Naive B cell (primary cell): Measurements from ENCODE around the gene CD300C. TPM values are rescaled to one million over a fixed set of nuclear protein-coding genes. Genes with fewer than 3 reads are reported as not detected.
A peak's percentile ranks its signal among the peaks of the same experiment; 100 is the strongest.
"Not testable (repeated sequence)": the region's sequence is repeated elsewhere in the genome, so short reads cannot be mapped to it uniquely, and the experiment has no call there.

Source experiments
- ATAC-seq, 2 donors: fragments of 150-1000 bp; cut with Tn5 transposase; 2 replicates each; pipeline ENCODE4 v1.10.0; 2021; ENCODE audit warnings: low read depth in 2 of 2, mild to moderate bottlenecking in 2 of 2, moderate library complexity in 2 of 2
- DNase-seq: peaks from one replicate; pipeline ENCODE4 v3.0.0; 2022
- H3K27ac Mint-ChIP-seq, 6 donors: one replicate each; pipeline ENCODE4 v1.8.0; 2020 to 2022; ENCODE audit warnings: mild to moderate bottlenecking in 6 of 6, mixed read lengths in 6 of 6, moderate library complexity in 5 of 6, inconsistent platforms in 2 of 6
- H3K27me3 Mint-ChIP-seq, 3 donors: one replicate each; pipeline ENCODE4 v1.8.0; 2021 to 2022; ENCODE audit warnings: mixed read lengths in 3 of 3, mild to moderate bottlenecking in 1 of 3
- H3K36me3 Mint-ChIP-seq, 2 donors: one replicate each; pipeline ENCODE4 v1.8.0; 2020 to 2022; ENCODE audit warnings: mixed read lengths in 2 of 2, inconsistent platforms in 1 of 2, mild to moderate bottlenecking in 1 of 2
- H3K4me1 Mint-ChIP-seq, 3 donors: one replicate each; pipeline ENCODE4 v1.8.0; 2020 to 2022; ENCODE audit warnings: mixed read lengths in 3 of 3, inconsistent platforms in 1 of 3, mild to moderate bottlenecking in 1 of 3, moderate library complexity in 1 of 3
- H3K4me3 Mint-ChIP-seq, 8 donors: one replicate each; pipeline ENCODE4 v1.8.0; 2020 to 2022; ENCODE audit warnings: mild to moderate bottlenecking in 8 of 8, mixed read lengths in 8 of 8, moderate library complexity in 8 of 8, inconsistent platforms in 2 of 8
- H3K9me3 Mint-ChIP-seq, 7 donors: one replicate each; pipeline ENCODE4 v1.8.0; 2020 to 2022; ENCODE audit warnings: mixed read lengths in 7 of 7, mild to moderate bottlenecking in 5 of 7, inconsistent platforms in 2 of 7, moderate library complexity in 1 of 7
- polyA plus RNA-seq, 6 donors: library from polyadenylated mRNA; unstranded; fragments of 300-500 nt; fragmentation: Illumina TruSeq; gene quantifications; one replicate each; pipeline ENCODE4 v1.2.3, GENCODE V29; 2021; ENCODE audit warnings: low read depth in 6 of 6

Gene CD300C
- polyA plus RNA-seq, result 1 to 10 TPM in 1 of 6 donors, under 1 TPM in 4, not detected in 1; 0.20 to 1.5 (median 0.25) TPM

DNA sequence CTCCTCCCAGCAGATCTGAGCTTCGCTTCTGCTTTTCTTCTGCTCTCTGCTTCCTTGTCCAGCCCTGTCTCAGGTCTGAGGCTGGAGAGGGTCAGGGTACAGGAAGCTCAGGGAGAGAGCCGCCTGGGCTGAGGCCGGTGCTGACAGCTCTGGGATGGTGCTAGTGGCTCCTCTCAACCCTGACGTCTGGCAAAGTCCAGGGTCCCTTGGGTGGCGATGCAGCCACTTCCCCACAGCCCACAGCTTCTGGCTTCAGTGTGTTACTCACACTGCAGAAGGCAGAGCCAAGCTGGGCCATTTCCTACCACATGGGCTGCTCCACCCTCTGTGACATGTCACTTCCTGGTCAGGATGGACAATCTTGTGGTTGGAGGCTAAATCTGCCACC is at the start of gene CD300C:
Gene CD300C, minus strand, starts transcription at position 273 of the 388 bp plus-strand sequence. CDS start 333 bp downstream, outside the sequence.
- Mint-ChIP-seq H3K27ac (peak within 1 kb of the TSS in 3 of 6 donors; percentile 12 to 42 (median 19)), H3K4me3 (peak within 1 kb of the TSS in 1 of 8 donors; percentile 61)
- no peak for ATAC-seq

DNA sequence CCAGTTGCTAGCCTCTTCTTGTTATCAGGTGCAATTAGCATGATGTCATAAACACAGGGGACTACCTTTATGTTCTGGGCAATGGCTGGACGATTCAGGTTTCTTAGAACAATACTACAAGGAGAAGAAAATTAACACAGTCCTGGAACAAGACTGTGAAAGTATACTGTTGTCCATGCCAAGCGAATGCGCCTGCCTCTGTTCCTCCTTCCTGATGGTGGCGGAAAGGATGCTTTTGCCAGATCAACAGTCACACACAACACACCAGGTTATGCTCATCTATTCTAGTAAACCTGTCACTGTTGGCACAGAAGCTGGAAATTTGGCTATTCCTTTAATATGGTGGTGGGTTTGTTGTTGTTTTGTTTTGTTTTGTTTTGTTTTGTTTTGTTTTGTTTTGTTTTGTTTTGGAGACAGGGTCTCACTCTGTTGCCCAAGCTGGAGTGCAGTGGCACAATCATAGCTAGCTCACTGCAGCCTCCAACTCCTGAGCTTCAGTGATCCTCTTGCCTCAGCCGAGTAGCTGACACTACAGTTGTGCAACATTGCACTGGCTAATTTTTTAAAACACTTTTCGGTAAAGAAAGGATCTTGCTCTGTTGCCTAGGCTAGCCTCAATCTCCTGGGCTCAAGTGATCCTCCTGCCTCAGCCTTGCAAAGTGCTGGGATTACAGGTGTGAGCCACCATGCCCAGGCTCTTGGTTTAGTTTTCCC is 49.3 kb upstream of the CD300C start:
- ATAC-seq (no peak), DNase-seq (no peak)
- H3K4me3 Mint-ChIP-seq, result no peak overlapping the region
- H3K36me3 Mint-ChIP-seq, result no peaks in the 10 kb centered on the region
- H3K4me1 Mint-ChIP-seq, result peaks cover 34 to 43% (median 36%) of the 10 kb centered on the region in 3 donors
- peaks cover 9 to 35% (median 21%) of the 10 kb centered on the region in 3 donors for H3K27me3 Mint-ChIP-seq
- H3K9me3 Mint-ChIP-seq, result peaks cover 0 to 4% (median 2%) of the 10 kb centered on the region in 7 donors
- H3K27ac Mint-ChIP-seq, result no peak overlapping the region

More for the DNA sequence above, at the start of gene CD300C:
- no peak for DNase-seq
- peaks cover 8 to 15% (median 13%) of the 10 kb centered on the region in 3 donors for H3K4me1 Mint-ChIP-seq
- no peaks in the 10 kb centered on the region for H3K9me3 Mint-ChIP-seq
- H3K36me3 Mint-ChIP-seq, result no peaks in the 10 kb centered on the region
- H3K27me3 Mint-ChIP-seq, result peaks cover 8 to 38% (median 15%) of the 10 kb centered on the region in 3 donors

DNA sequence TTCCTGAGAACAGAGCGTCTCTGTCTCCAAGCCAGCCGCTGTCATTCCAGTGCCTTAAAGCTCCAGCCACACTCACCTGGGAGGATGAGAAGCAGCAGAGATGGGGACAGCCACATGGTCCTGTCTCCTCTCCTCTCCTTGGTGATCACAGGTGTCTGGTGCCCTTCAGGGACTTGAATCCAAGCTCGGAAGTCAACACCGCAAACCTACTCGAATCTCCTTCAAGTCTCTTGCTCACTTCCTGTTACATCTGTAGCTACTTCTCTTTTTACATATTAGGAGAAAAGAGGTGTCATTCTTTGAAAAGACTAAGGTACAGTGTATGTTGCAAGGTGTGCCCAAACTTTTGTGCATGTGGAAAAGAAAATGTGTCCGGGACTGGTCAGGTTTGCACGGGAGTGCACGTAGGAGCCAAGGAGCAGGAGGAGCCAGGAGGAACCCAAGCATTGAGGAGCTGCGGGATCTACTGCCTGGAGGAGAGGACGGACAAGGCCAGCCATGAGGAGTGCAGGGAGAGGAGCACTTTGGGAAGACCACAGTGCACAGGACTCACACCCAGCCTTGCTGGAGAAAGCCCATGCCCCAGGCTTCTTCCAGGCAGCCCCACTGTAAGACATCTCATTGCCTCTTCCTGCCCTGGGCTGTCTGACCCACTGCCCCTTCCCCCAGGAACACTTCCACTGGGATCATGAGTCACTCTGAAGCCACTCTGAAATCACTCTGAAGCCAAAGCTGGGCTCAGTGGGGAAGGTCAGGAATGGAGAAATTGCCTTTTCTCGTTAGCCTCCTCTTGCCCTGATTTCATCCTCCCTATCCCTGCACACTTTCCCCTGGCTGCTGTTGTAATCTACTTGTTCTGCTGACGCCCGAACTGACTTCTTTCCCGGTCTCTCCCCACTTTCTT is 46.4 kb upstream of the CD300C start, which contains the start of gene CD300LD:
Gene CD300LD, minus strand, starts transcription at position 197 of the 904 bp plus-strand sequence. Its CDS starts 81 bp downstream, at position 116.
- H3K36me3 Mint-ChIP-seq, result no peaks in the 10 kb centered on the region
- ATAC-seq (peak; percentile 80 to 98), DNase-seq (peak; percentile 43)
- H3K4me3 Mint-ChIP-seq, result peak within 1 kb of the TSS in 6 of 8 donors; percentile 13 to 70 (median 45)
- H3K4me1 Mint-ChIP-seq, result peaks cover 15 to 18% (median 15%) of the 10 kb centered on the region in 3 donors
- H3K27ac Mint-ChIP-seq, result peak within 1 kb of the TSS in 3 of 6 donors; percentile 10 to 97 (median 87)
- H3K9me3 Mint-ChIP-seq, result peaks cover 0 to 4% (median 2%) of the 10 kb centered on the region in 7 donors
- H3K27me3 Mint-ChIP-seq, result peaks cover 13 to 41% (median 35%) of the 10 kb centered on the region in 3 donors

DNA sequence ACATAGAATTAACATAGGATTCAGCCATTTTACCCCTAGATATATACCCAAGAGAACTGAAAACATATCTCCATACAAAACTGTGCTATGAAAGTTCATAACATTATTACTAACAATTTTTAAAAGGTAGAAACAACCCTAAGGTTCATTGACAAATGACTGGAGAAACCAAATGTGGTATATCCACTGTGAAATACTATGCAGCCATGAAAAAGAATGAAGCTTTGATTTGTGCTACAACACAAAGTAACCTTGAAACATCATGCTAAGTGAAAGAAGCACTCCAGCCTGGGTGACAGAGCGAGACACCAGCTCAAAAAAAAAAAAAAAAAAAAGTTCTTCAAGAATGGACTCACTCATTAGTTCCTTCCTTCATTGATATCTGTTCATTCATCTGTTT is 45.6 kb upstream of the CD300C start:
- no peak overlapping the region for H3K4me3 Mint-ChIP-seq
- no peaks in the 10 kb centered on the region for H3K36me3 Mint-ChIP-seq
- DNase-seq, result no peak
- peaks cover 0 to 4% (median 0%) of the 10 kb centered on the region in 7 donors for H3K9me3 Mint-ChIP-seq
- H3K4me1 Mint-ChIP-seq, result peaks cover 15 to 18% (median 15%) of the 10 kb centered on the region in 3 donors
- H3K27me3 Mint-ChIP-seq, result peaks cover 13 to 41% (median 36%) of the 10 kb centered on the region in 3 donors
- no peak for ATAC-seq
- peak overlapping the region in 3 of 6 donors; percentile 10 to 97 (median 87) for H3K27ac Mint-ChIP-seq

DNA sequence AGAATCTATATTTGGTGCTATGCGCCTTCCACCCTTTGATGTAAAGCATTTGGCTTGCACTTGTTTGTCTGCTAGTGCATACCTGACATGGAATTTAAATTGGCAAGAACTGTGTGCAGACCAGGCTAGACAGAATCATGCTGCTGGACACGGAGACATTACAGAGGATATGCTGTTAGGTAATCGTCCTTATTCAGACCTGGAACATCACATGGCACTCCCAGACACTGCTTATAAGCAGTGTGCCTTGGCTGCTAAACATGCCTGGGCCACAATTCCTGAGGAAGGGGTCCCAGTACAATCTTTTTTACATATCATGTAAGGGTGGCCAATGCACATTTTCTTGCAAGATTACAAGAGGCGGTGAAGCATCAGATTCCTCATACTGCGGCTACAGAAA is 39.8 kb upstream of the CD300C start:
- peaks cover 0 to 9% (median 1%) of the 10 kb centered on the region in 7 donors for H3K9me3 Mint-ChIP-seq

DNA sequence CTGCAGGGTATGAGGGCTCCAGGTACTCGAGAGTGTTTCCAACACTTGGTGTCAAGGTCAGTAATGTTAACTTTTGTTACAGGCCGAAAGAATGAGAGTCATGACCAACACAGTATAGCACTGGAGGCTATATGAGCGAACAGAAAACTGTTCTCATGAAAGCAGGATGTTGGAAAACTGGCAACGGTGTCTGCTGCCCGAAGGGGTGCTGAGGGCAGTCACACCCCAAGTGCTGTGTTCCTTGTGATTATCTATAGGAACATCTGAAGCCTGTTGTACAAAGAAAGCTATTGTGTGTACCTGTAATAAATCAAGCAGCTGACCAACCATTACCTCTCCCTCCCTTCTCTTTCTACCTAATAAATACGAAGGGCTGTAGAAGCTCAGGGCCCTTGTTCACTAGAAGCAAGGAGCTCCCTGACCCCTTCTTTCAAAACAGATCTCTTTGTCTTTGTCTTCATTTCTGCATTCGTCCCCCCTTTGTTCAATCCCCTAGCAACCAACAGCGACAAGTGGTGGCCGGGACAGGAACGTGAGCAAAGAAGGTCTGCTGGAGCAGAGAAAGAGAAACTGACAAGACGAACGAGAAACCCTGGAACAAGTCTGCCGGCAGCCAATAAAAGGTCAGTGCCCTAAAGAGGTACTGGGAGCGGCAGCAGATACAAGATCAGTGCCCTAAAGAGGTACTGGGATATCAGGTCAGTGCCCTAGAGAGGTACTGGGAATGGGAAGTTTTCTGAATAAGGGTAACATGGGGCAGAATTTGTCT is 38.6 kb upstream of the CD300C start:
- DNase-seq (no peak), ATAC-seq (no peak)
- Mint-ChIP-seq H3K4me1 (peaks cover 4 to 10% (median 6%) of the 10 kb centered on the region in 3 donors), H3K27me3 (peaks cover 11 to 36% (median 29%) of the 10 kb centered on the region in 3 donors), H3K9me3 (peaks cover 0 to 9% (median 1%) of the 10 kb centered on the region in 7 donors), H3K27ac (no peak overlapping the region), H3K4me3 (no peak overlapping the region), H3K36me3 (no peaks in the 10 kb centered on the region)

More for the DNA sequence above, 39.8 kb upstream of the CD300C start:
- no peaks in the 10 kb centered on the region for H3K4me1 Mint-ChIP-seq
- H3K27me3 Mint-ChIP-seq, result peaks cover 11 to 45% (median 39%) of the 10 kb centered on the region in 3 donors
- H3K4me3 Mint-ChIP-seq, result no peak overlapping the region
- no peak overlapping the region for H3K27ac Mint-ChIP-seq
- DNase-seq (no peak), ATAC-seq (no peak)
- H3K36me3 Mint-ChIP-seq, result no peaks in the 10 kb centered on the region

DNA sequence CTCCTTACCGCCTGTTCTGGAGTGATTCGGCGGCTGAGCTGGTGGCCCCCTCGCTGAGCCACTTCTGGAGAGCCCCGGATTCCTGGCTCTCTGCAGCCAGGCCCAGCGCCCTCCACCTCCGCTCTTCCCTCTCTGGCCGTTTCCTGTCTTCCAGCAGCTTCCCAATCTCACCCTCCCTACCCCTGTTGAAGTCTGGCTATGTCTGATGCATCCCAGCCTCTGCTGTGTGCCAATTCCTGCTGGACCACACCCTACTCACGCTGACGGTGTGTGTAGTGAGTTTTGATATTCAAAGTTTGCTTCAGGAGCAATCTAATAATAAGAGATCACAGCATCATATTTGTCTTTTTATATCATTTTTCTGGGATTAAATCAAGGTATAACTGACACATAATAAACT is 36.7 kb upstream of the CD300C start:
- Mint-ChIP-seq H3K36me3 (no peaks in the 10 kb centered on the region), H3K4me1 (peaks cover 6 to 13% (median 10%) of the 10 kb centered on the region in 3 donors), H3K27me3 (peaks cover 11 to 33% (median 26%) of the 10 kb centered on the region in 3 donors), H3K9me3 (peaks cover 0 to 9% (median 1%) of the 10 kb centered on the region in 7 donors), H3K4me3 (no peak overlapping the region), H3K27ac (peak overlapping the region in 1 of 6 donors; percentile 44)
- no peak for DNase-seq
- no peak for ATAC-seq

DNA sequence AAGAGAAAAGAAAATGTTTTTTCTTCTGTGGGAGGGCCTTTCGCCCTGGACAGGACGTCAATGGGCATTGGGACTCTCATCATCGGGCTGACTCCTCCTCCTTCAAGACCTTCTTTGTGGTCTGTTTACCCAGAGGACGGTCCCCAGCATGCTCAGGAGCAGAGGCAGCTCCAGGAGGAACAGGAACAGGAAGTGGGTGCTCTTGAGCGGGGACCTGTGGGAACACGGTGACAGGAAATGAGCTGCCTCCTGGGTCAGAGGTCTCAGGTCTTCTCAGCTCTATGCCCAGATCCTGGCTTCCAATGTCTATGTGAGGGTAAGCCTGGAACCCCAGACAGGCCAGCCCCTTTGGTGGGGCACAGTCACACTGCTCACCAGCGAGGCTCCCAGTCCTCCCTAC is 34.0 kb upstream of the CD300C start:
- DNase-seq, result no peak
- peaks cover 6 to 18% (median 10%) of the 10 kb centered on the region in 3 donors for H3K4me1 Mint-ChIP-seq
- no peak for ATAC-seq
- H3K4me3 Mint-ChIP-seq, result no peak overlapping the region
- peaks cover 0 to 4% (median 0%) of the 10 kb centered on the region in 7 donors for H3K9me3 Mint-ChIP-seq
- H3K27me3 Mint-ChIP-seq, result peaks cover 11 to 48% (median 32%) of the 10 kb centered on the region in 3 donors
- H3K36me3 Mint-ChIP-seq, result no peaks in the 10 kb centered on the region
- H3K27ac Mint-ChIP-seq, result no peak overlapping the region

DNA sequence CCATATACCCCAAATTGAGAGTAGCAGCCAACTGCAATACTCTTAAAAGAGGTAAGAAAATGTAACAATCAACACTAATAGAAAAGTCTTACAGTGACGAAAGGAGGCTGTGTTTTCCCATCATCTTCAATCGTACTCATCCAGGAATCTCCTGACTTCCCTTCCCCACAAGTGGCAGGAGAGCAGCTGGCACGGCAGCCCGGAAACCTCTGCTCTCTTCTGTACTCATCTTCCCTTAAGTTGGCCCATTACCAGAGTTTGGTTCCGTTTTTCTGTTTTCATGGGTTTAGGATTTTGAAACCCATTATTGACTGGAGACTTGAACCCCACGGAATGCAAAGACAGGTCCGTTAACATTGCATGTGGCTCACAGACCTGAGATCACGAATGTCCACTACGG is 33.1 kb upstream of the CD300C start:
- Mint-ChIP-seq H3K27me3 (peaks cover 11 to 46% (median 34%) of the 10 kb centered on the region in 3 donors), H3K4me3 (no peak overlapping the region), H3K36me3 (no peaks in the 10 kb centered on the region), H3K4me1 (peaks cover 6 to 18% (median 10%) of the 10 kb centered on the region in 3 donors), H3K27ac (peak overlapping the region in 1 of 6 donors; percentile 25), H3K9me3 (peaks cover 0 to 2% (median 0%) of the 10 kb centered on the region in 7 donors)
- no peak for DNase-seq
- no peak for ATAC-seq

DNA sequence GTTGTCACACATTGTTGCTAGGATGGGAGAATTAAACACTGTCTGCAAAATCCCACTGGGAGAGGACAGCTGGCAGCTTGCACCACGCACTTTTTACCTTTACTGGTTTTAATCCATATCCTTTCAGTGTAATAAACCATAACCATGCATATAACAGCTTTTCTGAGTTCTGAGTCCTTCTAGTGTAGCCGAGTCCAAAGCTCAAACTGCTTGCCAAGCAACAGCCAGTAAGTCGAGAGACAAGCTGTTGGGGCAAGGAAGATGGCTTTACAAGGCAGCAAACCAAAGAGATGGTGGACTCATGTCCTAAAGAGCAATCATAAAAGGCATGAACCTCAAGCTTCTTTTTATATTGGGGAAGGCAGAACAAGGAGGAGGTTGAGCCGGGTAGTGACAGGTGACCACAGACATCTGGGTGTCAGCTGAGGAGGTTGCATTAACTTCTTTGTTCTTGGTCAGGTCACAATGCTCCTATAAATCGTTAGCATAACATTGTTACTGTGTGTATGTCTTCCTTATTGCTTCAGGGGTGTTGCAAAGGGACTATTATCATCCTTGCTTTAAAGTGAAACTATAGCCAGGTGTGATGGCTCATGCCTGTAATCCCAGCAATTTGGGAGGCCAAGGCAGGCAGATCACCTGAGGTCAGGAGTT is 28.7 kb upstream of the CD300C start:
- H3K4me3 Mint-ChIP-seq, result no peak overlapping the region

DNA sequence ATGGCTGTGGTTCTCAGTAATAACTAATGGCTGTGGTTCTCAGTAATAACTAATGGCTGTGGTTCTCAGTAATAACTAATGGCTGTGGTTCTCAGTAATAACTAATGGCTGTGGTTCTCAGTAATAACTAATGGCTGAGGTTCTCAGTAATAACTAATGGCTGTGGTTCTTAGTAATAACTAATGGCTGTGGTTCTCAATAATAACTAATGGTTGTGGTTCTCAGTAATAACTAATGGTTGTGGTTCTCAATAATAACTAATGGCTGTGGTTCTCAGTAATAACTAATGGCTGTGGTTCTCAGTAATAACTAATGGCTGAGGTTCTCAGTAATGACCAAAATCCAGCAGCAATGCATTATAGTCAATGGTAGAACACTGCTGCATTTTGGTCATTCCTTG is 27.7 kb upstream of the CD300C start:
- Mint-ChIP-seq H3K4me1 (peaks cover 7 to 16% (median 8%) of the 10 kb centered on the region in 3 donors), H3K27me3 (peaks cover 23 to 60% (median 50%) of the 10 kb centered on the region in 3 donors)
- H3K27ac Mint-ChIP-seq, DNase-seq, H3K36me3 Mint-ChIP-seq, ATAC-seq, H3K9me3 Mint-ChIP-seq, H3K4me3 Mint-ChIP-seq: not testable (repeated sequence)

More for the DNA sequence above, 28.7 kb upstream of the CD300C start:
- Mint-ChIP-seq H3K27ac (no peak overlapping the region), H3K36me3 (no peaks in the 10 kb centered on the region), H3K9me3 (peaks cover 0 to 3% (median 0%) of the 10 kb centered on the region in 7 donors), H3K27me3 (peaks cover 17 to 50% (median 47%) of the 10 kb centered on the region in 3 donors), H3K4me1 (peaks cover 0 to 12% (median 6%) of the 10 kb centered on the region in 3 donors)
- no peak for DNase-seq
- ATAC-seq, result no peak

DNA sequence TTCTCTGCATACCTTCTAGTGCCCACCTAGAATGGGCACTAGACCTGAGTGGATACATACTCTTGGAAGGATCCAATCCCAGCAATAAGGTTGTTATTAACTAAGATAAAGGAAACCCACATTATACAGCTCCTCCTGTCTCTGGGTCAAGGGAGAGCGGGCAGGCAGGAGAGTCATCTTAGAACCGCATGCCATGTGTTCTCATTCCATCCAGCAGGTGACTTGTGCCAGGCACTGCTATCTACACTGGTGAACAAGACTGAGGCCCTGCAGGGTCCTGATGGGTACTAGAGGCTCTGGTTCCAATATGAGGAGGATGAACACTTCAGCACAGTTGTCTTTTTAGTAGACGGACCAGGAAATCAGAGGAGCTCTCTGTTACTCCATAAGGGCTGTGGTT is 27.3 kb upstream of the CD300C start:
- ATAC-seq (no peak), DNase-seq (no peak)
- peaks cover 0 to 8% of the 10 kb centered on the region in 2 donors for H3K36me3 Mint-ChIP-seq

More for the DNA sequence above, 27.3 kb upstream of the CD300C start:
- peaks cover 0 to 7% (median 0%) of the 10 kb centered on the region in 7 donors for H3K9me3 Mint-ChIP-seq
- H3K4me1 Mint-ChIP-seq, result peaks cover 11 to 20% (median 11%) of the 10 kb centered on the region in 3 donors
- no peak overlapping the region for H3K4me3 Mint-ChIP-seq
- H3K27ac Mint-ChIP-seq, result no peak overlapping the region
- H3K27me3 Mint-ChIP-seq, result peaks cover 28 to 64% (median 54%) of the 10 kb centered on the region in 3 donors
